Cardiac muscle cell (in vitro differentiated cells and primary cell): ENCODE data around the gene RPAIN. TPM values are rescaled to one million over a fixed set of nuclear protein-coding genes. Genes with fewer than 3 reads are reported as not detected.
A peak's percentile ranks its signal among the peaks of the same experiment; 100 is the strongest.

Experiments
- DNase-seq, 2 donors: peaks; one replicate each; pipeline versions ENCODE4 v3.0.0 to v3.0.0-alpha.2; 2010 to 2017; ENCODE audit warnings: low read depth in 1 of 2, low spot score in 1 of 2
- H3K27ac ChIP-seq: fragments of 200-600 bp; sonication (generic); 2 replicates; pipeline ENCODE4 v1.5.1; 2016
- H3K27me3 ChIP-seq: fragments of 200-600 bp; sonication (generic); 2 replicates; pipeline ENCODE4 v1.6.0; 2016; ENCODE audit warnings: control low read depth
- H3K36me3 ChIP-seq: fragments of 200-600 bp; sonication (generic); 2 replicates; pipeline ENCODE4 v1.5.1; 2016; ENCODE audit warnings: control low read depth
- H3K4me1 ChIP-seq: fragments of 200-600 bp; sonication (generic); 2 replicates; pipeline ENCODE4 v1.8.1; 2017; ENCODE audit warnings: low read depth, mild to moderate bottlenecking, mixed run types
- H3K4me3 ChIP-seq: fragments of 200-600 bp; sonication (generic); 2 replicates; pipeline ENCODE4 v1.5.1; 2016; ENCODE audit warnings: mild to moderate bottlenecking
- H3K9me3 ChIP-seq: fragments of 200-600 bp; sonication (generic); 2 replicates; pipeline ENCODE4 v1.5.1; 2017; ENCODE audit warnings: low read depth, mild to moderate bottlenecking, control low read depth
- polyA plus RNA-seq: library from polyadenylated mRNA; unstranded; fragments of >200 nt; fragmentation: Nextera tagmentation; extraction: Ambion mirVana; gene quantifications from 2 replicates; pipeline ENCODE4 v1.2.1, GENCODE V29; 2016
- total RNA-seq: library from RNA; depleted of rRNA; stranded (reverse); fragments of >200 nt; gene quantifications from 2 replicates; pipeline ENCODE4 v1.2.3, GENCODE V29; 2016
- TF ChIP-seq, protein P1 (sequence below): IDR thresholded peaks from 2 replicates; pipeline ENCODE4 v1.5.1; 2012; ENCODE audit warnings: low read depth, mild to moderate bottlenecking, low read length

The RPAIN gene
- total and polyA plus RNA-seq, 2 experiments from 2014 or later = 119 to 185 TPM

DNA sequence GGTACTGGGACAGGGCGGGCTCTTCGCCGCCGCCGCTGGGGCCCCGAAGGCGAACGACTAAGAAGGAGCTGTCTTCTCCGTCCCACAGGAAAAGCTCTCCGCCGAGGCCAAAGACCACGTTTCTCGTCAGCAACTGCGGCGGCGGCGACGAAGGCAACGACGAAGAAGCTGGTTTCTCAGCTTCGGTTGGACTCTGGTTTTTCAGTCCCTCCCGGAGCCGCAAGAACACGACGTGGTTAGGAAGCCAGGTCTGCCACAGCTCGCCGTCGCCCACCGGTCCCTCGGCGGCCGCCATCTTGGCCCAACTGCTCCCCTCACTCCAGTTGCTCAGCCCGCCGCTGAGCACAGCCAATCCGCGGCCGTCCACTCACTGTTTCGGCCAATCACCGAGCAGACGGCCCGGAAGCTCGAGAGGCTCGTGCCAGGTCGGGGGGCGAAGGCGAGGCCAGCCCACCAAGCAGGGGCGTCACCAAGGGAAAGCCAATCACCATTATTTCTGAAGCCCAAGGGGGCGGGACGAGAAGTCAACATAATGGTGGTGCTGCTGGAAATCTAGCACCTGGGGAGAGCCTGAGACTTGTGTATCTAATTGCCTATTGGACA, 525 bp upstream of the RPAIN start, which contains the start of gene NUP88:
Gene NUP88 (minus strand): TSS at position 307 of the 603 bp plus-strand sequence. CDS start 12 bp downstream, at position 295.
- Histone ChIP-seq H3K4me1 (peaks cover 16% of the 10 kb centered on the region), H3K4me3 (peak within 1 kb of the TSS; percentile 66), H3K36me3 (peaks cover 48% of the 10 kb centered on the region), H3K9me3 (no peaks in the 10 kb centered on the region), H3K27ac (peak within 1 kb of the TSS; percentile 92), H3K27me3 (no peaks in the 10 kb centered on the region)
- peak; percentile 98 for DNase-seq
- TF ChIP-seq, protein P1, sequence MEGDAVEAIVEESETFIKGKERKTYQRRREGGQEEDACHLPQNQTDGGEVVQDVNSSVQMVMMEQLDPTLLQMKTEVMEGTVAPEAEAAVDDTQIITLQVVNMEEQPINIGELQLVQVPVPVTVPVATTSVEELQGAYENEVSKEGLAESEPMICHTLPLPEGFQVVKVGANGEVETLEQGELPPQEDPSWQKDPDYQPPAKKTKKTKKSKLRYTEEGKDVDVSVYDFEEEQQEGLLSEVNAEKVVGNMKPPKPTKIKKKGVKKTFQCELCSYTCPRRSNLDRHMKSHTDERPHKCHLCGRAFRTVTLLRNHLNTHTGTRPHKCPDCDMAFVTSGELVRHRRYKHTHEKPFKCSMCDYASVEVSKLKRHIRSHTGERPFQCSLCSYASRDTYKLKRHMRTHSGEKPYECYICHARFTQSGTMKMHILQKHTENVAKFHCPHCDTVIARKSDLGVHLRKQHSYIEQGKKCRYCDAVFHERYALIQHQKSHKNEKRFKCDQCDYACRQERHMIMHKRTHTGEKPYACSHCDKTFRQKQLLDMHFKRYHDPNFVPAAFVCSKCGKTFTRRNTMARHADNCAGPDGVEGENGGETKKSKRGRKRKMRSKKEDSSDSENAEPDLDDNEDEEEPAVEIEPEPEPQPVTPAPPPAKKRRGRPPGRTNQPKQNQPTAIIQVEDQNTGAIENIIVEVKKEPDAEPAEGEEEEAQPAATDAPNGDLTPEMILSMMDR = no peak

DNA sequence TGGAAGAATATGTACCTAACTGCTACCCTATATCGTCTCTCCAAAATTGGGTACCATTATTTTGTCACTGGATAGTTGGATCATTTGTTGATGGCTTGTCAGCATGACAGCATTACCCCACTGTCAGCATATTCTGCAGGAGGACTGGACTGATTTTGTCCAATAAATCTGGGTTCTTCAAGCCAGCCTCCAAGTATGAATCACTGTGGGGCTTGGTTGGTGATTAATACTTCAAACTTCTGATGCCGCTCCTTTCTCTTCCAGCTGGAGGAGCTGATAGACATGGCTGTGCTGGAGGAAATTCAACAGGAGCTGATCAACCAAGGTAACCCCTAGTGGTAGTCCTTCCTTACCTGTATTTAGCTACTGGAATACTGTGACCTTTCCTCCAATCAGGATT, 2.5 kb downstream of the RPAIN start:
- Histone ChIP-seq H3K36me3 (peaks cover 54% of the 10 kb centered on the region), H3K27ac (no peak overlapping the region), H3K27me3 (no peaks in the 10 kb centered on the region), H3K4me3 (no peak overlapping the region), H3K4me1 (peaks cover 16% of the 10 kb centered on the region), H3K9me3 (no peaks in the 10 kb centered on the region)
- TF ChIP-seq, protein P1 = no peak
- DNase-seq = peak in 1 of 2 donors; percentile 21

DNA sequence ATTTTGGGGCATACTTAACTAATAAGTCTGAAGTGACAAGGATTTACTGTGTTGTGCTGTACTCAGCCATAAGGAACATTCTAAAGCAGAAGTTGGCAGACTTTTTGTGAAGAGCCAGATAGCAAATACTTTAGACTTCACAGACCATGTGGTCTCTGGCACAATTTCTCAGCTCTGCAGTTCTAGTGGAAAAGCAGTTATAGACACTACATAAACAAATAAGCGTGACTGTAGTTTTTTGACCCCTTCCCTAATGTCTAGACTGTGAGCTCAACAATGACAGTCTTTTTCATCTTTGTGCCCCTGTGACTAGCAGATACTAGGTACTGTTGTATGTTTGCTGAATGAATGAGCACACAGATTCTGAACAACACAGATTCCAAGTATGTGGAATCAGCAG, 4.9 kb downstream of the RPAIN start:
- no peak for DNase-seq
- Histone ChIP-seq H3K27me3 (no peaks in the 10 kb centered on the region), H3K27ac (no peak overlapping the region), H3K4me1 (peaks cover 10% of the 10 kb centered on the region), H3K4me3 (no peak overlapping the region), H3K9me3 (no peaks in the 10 kb centered on the region), H3K36me3 (peaks cover 74% of the 10 kb centered on the region)
- TF ChIP-seq, protein P1 = no peak

DNA sequence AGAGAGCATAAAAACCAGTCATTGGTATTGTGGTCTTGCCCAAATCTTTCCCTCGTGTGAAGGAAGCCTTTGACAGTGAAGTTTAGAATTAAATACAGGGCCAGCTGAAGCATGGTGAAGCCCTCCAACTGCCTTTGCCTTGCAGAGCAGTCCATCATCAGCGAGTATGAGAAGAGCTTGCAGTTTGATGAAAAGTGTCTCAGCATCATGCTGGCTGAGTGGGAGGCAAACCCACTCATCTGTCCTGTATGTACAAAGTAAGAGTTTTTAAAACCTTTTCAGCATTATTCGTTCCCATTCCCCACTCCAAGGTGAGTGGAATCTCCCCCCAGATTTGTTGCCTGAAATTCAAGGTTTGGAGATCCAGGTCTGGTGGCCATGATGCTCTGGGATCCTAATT, 5.8 kb downstream of the RPAIN start:
- DNase-seq = no peak
- Histone ChIP-seq H3K4me1 (peaks cover 8% of the 10 kb centered on the region), H3K27ac (no peak overlapping the region), H3K36me3 (peaks cover 81% of the 10 kb centered on the region), H3K9me3 (no peaks in the 10 kb centered on the region), H3K4me3 (no peak overlapping the region), H3K27me3 (no peaks in the 10 kb centered on the region)
- TF ChIP-seq, protein P1 = no peak

DNA sequence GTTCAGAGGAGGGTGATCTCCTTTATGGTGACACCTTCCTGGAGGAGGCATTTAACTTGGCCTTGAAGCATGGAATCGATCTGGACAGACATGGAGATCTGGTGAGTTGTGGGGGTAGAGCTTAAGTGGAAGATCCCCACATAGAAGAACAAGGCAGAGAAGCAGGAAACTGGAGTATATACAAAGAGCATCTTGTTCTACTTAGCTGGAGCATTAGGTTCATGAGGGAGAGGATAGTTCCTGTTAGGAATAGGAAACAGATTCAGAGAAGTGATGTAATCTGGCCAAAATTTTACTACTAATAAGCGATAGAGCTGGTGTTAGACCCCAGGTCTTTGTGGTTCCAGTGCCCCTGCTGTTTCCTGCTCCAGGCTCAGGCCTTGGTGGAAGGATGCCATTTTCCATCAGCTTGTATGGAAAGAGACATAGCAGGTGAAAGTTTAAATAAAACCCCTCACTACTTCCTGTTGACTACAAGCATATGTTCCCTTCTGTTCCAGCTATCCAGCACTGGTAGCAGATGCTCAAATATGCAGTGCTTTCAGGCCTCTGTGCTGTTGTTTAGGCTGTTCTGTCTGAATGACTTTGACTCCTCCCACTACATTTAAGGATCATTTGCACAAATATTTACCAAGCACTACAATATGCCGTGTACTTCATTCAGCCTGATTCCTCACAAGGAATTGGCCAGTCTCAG, 9.4 kb downstream of the RPAIN start:
- TF ChIP-seq, protein P1 = no peak
- no peak overlapping the region for H3K27ac ChIP-seq
- no peaks in the 10 kb centered on the region for H3K27me3 ChIP-seq
- no peak overlapping the region for H3K4me3 ChIP-seq
- no peaks in the 10 kb centered on the region for H3K9me3 ChIP-seq
- H3K4me1 ChIP-seq = no peaks in the 10 kb centered on the region
- H3K36me3 ChIP-seq = peaks cover 85% of the 10 kb centered on the region
- DNase-seq = no peak
